ENCODE data around the gene KIF19. TPM values are rescaled to one million over a fixed set of nuclear protein-coding genes. Genes with fewer than 3 reads are reported as not detected.
A peak's percentile ranks its signal among the peaks of the same experiment; 100 is the strongest.

The KIF19 gene
- total and polyA plus RNA-seq, 4 donors = 4.4 to 5.1 TPM; not detected in 2

DNA sequence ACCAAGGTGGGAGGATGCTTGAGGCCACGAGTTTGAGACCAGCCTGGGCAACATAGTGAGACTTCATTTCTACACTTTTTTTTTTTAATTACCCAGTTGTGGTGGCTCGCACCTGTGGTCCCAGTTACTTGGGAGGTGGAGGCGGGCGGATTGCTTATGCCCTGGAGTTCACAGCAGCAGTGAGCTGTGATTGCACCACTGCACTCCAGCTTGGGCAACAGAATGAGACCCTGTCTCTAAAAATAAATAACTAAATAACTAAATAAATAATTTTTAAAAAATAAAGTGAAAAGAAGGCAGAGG, 42.7 kb upstream of the KIF19 start:
- Histone ChIP-seq H3K9me3 (ENCODE audit: control insufficient read depth, low read length) (no peaks in the 10 kb centered on the region), H3K36me3 (ENCODE audit: control insufficient read depth in 1 of 2, insufficient read depth in 2 of 2, low read length in 1 of 2) (no peaks in the 10 kb centered on the region), H3K4me1 (ENCODE audit: control insufficient read depth in 1 of 2, insufficient read depth in 2 of 2, low read length in 2 of 2) (no peaks in the 10 kb centered on the region), H3K27ac (ENCODE audit: low read depth in 1 of 2, low read length in 2 of 2) (no peak overlapping the region), H3K4me3 (ENCODE audit: low read length in 2 of 2) (no peak overlapping the region), H3K27me3 (ENCODE audit: control insufficient read depth in 1 of 2, insufficient read depth in 2 of 2, low read length in 1 of 2) (no peaks in the 10 kb centered on the region)
- no peak for ATAC-seq (ENCODE audit: low FRiP score)
- DNase-seq = no peak
- 88 to 92% methylated on average over 4 of the region's 4 CpGs for WGBS, 2 donors
- intact Hi-C loops (cut with DNase I) = no loop called here

- intact Hi-C loops (cut with DNase I) = no loop called here
- WGBS, 2 donors = 87 to 91% methylated on average over 14 of the region's 14 CpGs
- H3K36me3 ChIP-seq (ENCODE audit: control insufficient read depth in 1 of 2, insufficient read depth in 2 of 2, low read length in 1 of 2) = no peaks in the 10 kb centered on the region
These were observed 38.9 kb upstream of the KIF19 start for GRCh38 chr17:74287031-74287602.

GRCh38 chr17:74288785-74289184, 37.2 kb upstream of the KIF19 start:
- Histone ChIP-seq H3K4me3 (ENCODE audit: low read length in 2 of 2) (no peak overlapping the region), H3K4me1 (ENCODE audit: control insufficient read depth in 1 of 2, insufficient read depth in 2 of 2, low read length in 2 of 2) (no peaks in the 10 kb centered on the region), H3K9me3 (ENCODE audit: control insufficient read depth, low read length) (no peaks in the 10 kb centered on the region), H3K27me3 (ENCODE audit: control insufficient read depth in 1 of 2, insufficient read depth in 2 of 2, low read length in 1 of 2) (no peaks in the 10 kb centered on the region), H3K27ac (ENCODE audit: low read depth in 1 of 2, low read length in 2 of 2) (no peak overlapping the region), H3K36me3 (ENCODE audit: control insufficient read depth in 1 of 2, insufficient read depth in 2 of 2, low read length in 1 of 2) (no peaks in the 10 kb centered on the region)
- intact Hi-C loops (cut with DNase I) = no loop called here
- 72 to 73% methylated on average over 5 of the region's 5 CpGs for WGBS, 2 donors
- ATAC-seq (ENCODE audit: low FRiP score) = no peak
- DNase-seq = no peak

More at GRCh38 chr17:74287031-74287602, 38.9 kb upstream of the KIF19 start:
- no peak for ATAC-seq (ENCODE audit: low FRiP score)
- no peak overlapping the region for H3K4me3 ChIP-seq (ENCODE audit: low read length in 2 of 2)
- H3K27me3 ChIP-seq (ENCODE audit: control insufficient read depth in 1 of 2, insufficient read depth in 2 of 2, low read length in 1 of 2) = no peaks in the 10 kb centered on the region
- no peak for DNase-seq
- H3K9me3 ChIP-seq (ENCODE audit: control insufficient read depth, low read length) = no peaks in the 10 kb centered on the region
- no peaks in the 10 kb centered on the region for H3K4me1 ChIP-seq (ENCODE audit: control insufficient read depth in 1 of 2, insufficient read depth in 2 of 2, low read length in 2 of 2)
- H3K27ac ChIP-seq (ENCODE audit: low read depth in 1 of 2, low read length in 2 of 2) = no peak overlapping the region

DNA sequence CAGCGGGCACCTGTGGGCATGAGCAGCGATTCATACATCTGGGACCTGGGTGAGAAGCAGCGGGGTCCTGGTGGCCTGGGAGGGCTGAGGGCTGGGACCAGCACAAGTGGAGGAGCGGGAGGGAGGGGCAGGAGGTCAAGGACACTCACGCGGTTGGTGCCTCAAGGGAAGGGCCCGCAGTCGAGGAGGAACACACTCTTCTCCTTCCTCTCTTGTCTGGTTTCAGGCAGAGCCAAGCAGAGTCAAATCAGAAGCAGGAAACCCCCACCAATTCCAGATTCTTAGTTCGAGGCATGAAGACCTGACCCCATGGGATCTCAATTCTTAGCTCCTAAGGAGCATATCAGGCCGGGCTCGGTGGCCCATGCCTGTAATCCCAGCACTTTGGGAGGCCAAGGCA, 36.3 kb upstream of the KIF19 start:
- no peak overlapping the region for H3K27ac ChIP-seq (ENCODE audit: low read depth in 1 of 2, low read length in 2 of 2)
- H3K4me3 ChIP-seq (ENCODE audit: low read length in 2 of 2) = no peak overlapping the region
- no peaks in the 10 kb centered on the region for H3K36me3 ChIP-seq (ENCODE audit: control insufficient read depth in 1 of 2, insufficient read depth in 2 of 2, low read length in 1 of 2)
- ATAC-seq (ENCODE audit: low FRiP score) (no peak), DNase-seq (no peak)
- H3K27me3 ChIP-seq (ENCODE audit: control insufficient read depth in 1 of 2, insufficient read depth in 2 of 2, low read length in 1 of 2) = no peaks in the 10 kb centered on the region
- no peaks in the 10 kb centered on the region for H3K9me3 ChIP-seq (ENCODE audit: control insufficient read depth, low read length)
- intact Hi-C loops (cut with DNase I) = no loop called here
- H3K4me1 ChIP-seq (ENCODE audit: control insufficient read depth in 1 of 2, insufficient read depth in 2 of 2, low read length in 2 of 2) = no peaks in the 10 kb centered on the region
- WGBS, 2 donors = 78 to 83% methylated on average over 10 to 11 of the region's 11 CpGs

DNA sequence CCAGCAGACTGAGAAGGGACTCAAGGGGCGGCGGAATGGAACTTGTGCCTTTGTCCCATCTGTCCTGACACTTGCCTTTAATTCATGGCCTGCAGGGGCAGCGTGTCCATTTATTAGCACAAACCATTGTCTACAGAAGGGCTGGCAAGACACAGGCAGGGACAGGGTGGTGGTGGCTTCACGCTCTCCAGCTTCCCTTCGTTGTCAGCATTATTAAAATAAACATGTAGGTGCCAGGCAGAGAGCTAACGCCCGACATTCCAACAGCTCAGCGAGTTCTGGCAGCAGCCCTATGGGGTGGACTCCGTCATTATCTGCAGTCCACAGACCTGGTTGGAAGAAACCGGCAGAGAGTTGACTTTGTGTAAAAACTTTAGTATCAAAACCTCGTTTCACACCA, 35.7 kb upstream of the KIF19 start:
- DNase-seq = no peak
- no peak for ATAC-seq (ENCODE audit: low FRiP score)
- Histone ChIP-seq H3K27ac (ENCODE audit: low read depth in 1 of 2, low read length in 2 of 2) (no peak overlapping the region), H3K4me3 (ENCODE audit: low read length in 2 of 2) (no peak overlapping the region), H3K4me1 (ENCODE audit: control insufficient read depth in 1 of 2, insufficient read depth in 2 of 2, low read length in 2 of 2) (no peaks in the 10 kb centered on the region), H3K9me3 (ENCODE audit: control insufficient read depth, low read length) (no peaks in the 10 kb centered on the region), H3K36me3 (ENCODE audit: control insufficient read depth in 1 of 2, insufficient read depth in 2 of 2, low read length in 1 of 2) (no peaks in the 10 kb centered on the region), H3K27me3 (ENCODE audit: control insufficient read depth in 1 of 2, insufficient read depth in 2 of 2, low read length in 1 of 2) (no peaks in the 10 kb centered on the region)
- WGBS, 2 donors = 39 to 43% methylated on average over 11 of the region's 11 CpGs
- intact Hi-C loops (cut with DNase I) = no loop called here

GRCh38 chr17:74292495-74292894, 33.5 kb upstream of the KIF19 start:
- Histone ChIP-seq H3K27ac (ENCODE audit: low read depth in 1 of 2, low read length in 2 of 2) (no peak overlapping the region), H3K4me3 (ENCODE audit: low read length in 2 of 2) (no peak overlapping the region), H3K9me3 (ENCODE audit: control insufficient read depth, low read length) (no peaks in the 10 kb centered on the region), H3K27me3 (ENCODE audit: control insufficient read depth in 1 of 2, insufficient read depth in 2 of 2, low read length in 1 of 2) (no peaks in the 10 kb centered on the region), H3K36me3 (ENCODE audit: control insufficient read depth in 1 of 2, insufficient read depth in 2 of 2, low read length in 1 of 2) (no peaks in the 10 kb centered on the region), H3K4me1 (ENCODE audit: control insufficient read depth in 1 of 2, insufficient read depth in 2 of 2, low read length in 2 of 2) (no peaks in the 10 kb centered on the region)
- 93% methylated on average over 10 of the region's 10 CpGs for WGBS, 2 donors
- DNase-seq = no peak
- no peak for ATAC-seq (ENCODE audit: low FRiP score)
- intact Hi-C loops (cut with DNase I) = no loop called here

DNA sequence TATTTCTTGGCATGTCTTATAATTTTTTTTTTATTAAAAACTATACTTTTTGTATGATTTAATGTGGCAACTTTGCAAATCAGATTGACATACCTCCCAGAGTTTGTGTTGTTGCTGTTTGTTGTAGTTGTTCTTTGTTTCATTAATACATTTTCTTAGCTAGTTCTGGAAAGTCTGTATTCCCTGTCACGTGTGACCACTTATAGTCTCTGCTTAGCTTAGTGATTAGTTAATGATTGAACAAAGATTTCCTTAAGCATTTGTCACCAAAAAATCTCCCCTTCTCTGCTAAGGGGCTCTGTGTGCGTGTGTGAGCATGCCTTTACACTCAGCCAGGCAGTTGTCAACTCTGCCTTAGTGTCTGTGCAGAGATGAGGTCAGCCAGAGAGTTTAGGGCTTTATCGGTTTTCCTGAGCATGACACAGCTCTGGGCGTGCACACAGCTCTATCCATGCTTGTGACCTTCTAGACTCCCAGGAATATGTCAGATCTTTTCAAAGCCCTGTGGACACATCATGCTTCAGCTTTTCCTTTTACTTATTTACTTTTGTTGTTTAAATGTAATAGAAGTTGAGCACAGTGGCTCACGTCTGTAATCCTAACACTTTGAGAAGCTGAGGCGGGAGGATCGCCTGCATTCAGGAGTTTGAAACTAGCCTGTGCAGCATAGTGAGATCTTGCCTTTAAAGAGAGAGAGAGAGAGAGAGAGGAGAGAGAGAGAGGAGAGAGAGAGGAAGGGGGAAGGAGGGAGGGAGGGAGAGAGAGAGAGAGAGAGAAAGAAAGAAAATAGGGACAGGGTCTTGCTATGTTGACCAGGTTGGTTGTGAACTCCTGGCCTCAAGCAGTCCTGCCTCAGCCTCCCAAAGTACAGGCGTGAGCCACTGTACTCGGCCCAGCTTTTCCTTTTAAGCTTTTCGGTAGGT, 30.1 kb upstream of the KIF19 start:
- intact Hi-C loops (cut with DNase I) = no loop called here

DNA sequence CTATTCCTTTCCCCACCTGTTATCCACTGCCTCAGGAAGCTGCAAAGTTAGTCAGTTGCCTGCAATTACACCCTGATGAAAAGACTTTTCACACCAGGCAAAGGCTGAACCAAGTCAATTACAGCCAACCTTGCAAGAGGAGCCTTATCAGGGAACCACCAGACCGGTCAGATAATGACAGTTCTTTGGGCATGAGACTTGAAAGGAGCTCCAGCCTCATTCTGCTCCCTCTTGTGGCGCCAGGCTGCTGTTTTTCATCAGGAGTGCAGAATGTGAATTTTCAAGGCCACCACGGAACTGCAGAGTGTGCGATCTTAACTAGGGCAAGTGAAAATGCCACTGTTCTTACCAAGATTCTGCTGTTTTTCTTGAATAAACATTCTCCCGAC, 29.5 kb upstream of the KIF19 start:
- Histone ChIP-seq H3K4me1 (ENCODE audit: control insufficient read depth in 1 of 2, insufficient read depth in 2 of 2, low read length in 2 of 2) (no peaks in the 10 kb centered on the region), H3K9me3 (ENCODE audit: control insufficient read depth, low read length) (no peaks in the 10 kb centered on the region), H3K36me3 (ENCODE audit: control insufficient read depth in 1 of 2, insufficient read depth in 2 of 2, low read length in 1 of 2) (no peaks in the 10 kb centered on the region), H3K27me3 (ENCODE audit: control insufficient read depth in 1 of 2, insufficient read depth in 2 of 2, low read length in 1 of 2) (no peaks in the 10 kb centered on the region), H3K27ac (ENCODE audit: low read depth in 1 of 2, low read length in 2 of 2) (no peak overlapping the region), H3K4me3 (ENCODE audit: low read length in 2 of 2) (no peak overlapping the region)
- 5% methylated on average over 5 of the region's 5 CpGs for WGBS, 2 donors
- intact Hi-C loops (cut with DNase I) = no loop called here
- ATAC-seq (ENCODE audit: low FRiP score) = no peak
- peak in 1 of 2 donors; percentile 71 for DNase-seq

More for the DNA sequence above, 30.1 kb upstream of the KIF19 start:
- DNase-seq = no peak
- Histone ChIP-seq H3K27ac (ENCODE audit: low read depth in 1 of 2, low read length in 2 of 2) (no peak overlapping the region), H3K4me1 (ENCODE audit: control insufficient read depth in 1 of 2, insufficient read depth in 2 of 2, low read length in 2 of 2) (no peaks in the 10 kb centered on the region), H3K36me3 (ENCODE audit: control insufficient read depth in 1 of 2, insufficient read depth in 2 of 2, low read length in 1 of 2) (no peaks in the 10 kb centered on the region), H3K27me3 (ENCODE audit: control insufficient read depth in 1 of 2, insufficient read depth in 2 of 2, low read length in 1 of 2) (no peaks in the 10 kb centered on the region), H3K9me3 (ENCODE audit: control insufficient read depth, low read length) (no peaks in the 10 kb centered on the region), H3K4me3 (ENCODE audit: low read length in 2 of 2) (no peak overlapping the region)
- WGBS, 2 donors = 69 to 71% methylated on average over 10 of the region's 10 CpGs
- ATAC-seq (ENCODE audit: low FRiP score) = no peak

DNA sequence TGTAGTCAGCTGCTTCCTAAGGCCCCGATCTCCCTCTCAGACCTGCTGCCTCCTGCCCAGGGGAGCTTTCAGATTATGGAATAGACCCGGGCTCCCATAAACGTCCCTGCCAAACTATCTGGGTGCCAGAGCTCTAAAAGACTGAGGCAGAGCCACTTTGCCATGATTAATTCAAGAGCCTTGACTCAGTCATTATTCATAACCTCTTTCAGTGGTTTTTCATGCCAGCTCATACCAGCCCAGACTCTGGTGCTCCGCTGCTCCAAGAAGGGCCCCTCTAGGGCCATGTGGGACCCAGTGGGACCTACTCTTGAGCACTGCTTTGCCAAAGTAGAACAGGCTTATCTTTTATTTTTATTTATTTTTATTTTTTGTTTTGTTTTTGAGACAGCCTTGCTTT, 28.1 kb upstream of the KIF19 start:
- Histone ChIP-seq H3K27ac (ENCODE audit: low read depth in 1 of 2, low read length in 2 of 2) (no peak overlapping the region), H3K4me3 (ENCODE audit: low read length in 2 of 2) (no peak overlapping the region), H3K4me1 (ENCODE audit: control insufficient read depth in 1 of 2, insufficient read depth in 2 of 2, low read length in 2 of 2) (no peaks in the 10 kb centered on the region), H3K27me3 (ENCODE audit: control insufficient read depth in 1 of 2, insufficient read depth in 2 of 2, low read length in 1 of 2) (no peaks in the 10 kb centered on the region), H3K9me3 (ENCODE audit: control insufficient read depth, low read length) (no peaks in the 10 kb centered on the region), H3K36me3 (ENCODE audit: control insufficient read depth in 1 of 2, insufficient read depth in 2 of 2, low read length in 1 of 2) (no peaks in the 10 kb centered on the region)
- no peak for ATAC-seq (ENCODE audit: low FRiP score)
- DNase-seq = no peak
- intact Hi-C loops (cut with DNase I) = no loop called here
- WGBS, 2 donors = 20 to 36% methylated on average over 4 of the region's 4 CpGs

All from aorta (tissue), 5 donors.